OCI-M2 (cell line): ENCODE results near the gene RFTN1.

Experiments
- DNase-seq: peaks from one replicate; lab custom pipeline; 2025; ENCODE audit not compliant: unreplicated experiment; lab: John Stamatoyannopoulos, UW

The RFTN1 gene

DNA sequence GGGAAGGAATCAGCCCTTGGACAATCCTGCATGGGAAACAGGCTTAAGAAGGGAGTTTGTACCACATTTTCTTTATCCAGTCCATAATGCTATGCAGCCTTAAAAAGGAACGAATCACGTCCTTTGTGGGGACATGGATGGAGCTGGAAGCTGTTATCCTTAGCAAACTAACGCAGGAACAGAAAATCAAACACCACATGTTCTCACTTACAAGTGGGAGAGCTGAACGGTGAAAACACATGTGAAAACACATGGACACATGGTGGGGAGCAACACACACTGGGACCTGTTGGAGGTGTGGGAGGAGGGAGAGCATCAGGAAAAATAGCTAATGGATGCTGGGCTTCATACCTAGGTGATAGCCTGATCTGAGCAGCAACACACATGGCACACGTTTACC, 178.2 kb downstream of the RFTN1 start:
- no peak for DNase-seq

DNA sequence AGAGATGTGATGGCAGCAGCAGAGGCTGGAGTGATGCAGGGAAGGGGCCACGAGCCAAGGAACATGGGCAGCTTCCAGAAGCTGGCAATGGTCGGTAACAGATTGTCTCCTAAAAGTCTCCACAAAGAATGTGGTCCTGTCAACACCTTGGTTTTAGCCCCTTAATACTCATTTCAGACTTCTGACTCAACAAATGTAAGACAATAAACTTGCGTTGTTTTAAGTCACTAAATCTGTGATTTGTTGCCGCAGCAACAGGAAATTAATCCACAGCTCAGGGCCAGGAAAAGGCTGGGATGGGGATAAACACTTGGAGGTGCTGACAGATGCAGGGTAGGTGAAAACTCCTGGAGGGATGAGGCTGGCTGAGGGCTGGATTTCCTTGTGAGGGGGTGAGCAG, 178.6 kb downstream of the RFTN1 start:
- no peak for DNase-seq

DNA sequence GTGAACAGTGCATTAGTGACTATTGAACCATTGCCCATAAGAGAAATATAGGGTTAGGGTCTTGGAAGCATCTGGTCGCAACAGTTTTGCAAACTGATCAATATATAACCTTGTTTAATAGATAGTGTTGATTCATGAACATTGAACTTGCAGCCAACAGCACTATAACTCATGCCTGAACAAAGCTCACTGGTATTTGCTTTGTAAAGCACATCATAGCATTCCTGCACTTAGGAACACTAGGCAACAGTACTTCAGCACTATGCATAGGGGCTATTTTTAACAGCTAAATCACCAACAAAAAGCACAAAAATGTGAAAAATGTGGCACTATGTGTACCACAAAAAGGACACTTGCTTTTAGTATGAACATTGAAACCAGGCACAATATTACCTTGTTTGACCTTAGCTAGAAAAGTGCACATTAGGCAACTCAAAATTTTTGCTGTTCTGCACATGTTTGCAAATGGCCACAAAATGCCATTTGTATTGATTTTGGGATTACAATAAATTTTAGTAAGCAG, 180.5 kb downstream of the RFTN1 start:
- DNase-seq, result no peak

DNA sequence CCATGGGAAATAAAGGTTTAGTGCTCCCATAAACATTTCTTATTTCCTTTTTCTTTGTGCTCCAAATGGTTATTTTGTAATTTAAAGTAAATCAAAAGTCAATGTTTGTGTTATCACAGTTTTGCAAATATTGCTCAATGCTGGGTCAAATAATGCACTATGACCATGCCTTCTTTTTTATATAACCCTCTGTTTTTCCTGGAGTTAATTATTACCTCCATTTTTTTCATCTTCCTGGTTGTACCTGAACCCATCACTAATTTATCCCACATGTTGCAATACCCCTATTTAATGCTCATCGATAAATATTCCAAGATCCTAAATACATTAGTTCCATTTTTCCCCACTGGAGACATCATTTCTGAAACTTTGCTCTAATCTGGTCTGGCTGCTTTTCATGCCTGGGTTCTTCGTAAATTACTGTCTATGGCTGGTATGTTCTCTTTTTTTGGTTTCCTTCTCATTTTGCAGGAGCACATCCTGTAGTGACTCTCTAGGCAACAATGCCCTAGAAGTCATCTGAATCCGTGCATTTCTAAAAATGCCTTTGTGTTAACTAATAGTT, 182.1 kb downstream of the RFTN1 start:
- no peak for DNase-seq

DNA sequence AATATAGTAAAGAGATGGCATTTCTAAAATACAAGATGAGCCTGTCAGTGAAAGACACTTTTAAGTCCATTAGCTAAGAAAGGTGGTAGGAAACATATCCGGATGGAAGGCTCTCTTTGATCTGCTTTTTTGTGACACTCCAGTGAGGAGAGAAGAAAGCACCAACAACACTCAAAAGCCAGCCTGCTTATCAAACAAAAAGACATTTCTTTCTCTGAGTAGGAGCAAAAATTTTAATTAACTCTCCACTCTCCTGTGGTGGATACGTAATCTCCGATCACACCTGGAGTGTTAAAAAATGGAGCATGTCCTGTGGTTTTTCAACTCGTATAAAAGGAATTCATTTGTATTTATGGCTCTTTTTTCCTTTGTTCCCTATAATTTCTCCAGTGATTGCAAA, 183.1 kb downstream of the RFTN1 start:
- DNase-seq, result no peak

DNA sequence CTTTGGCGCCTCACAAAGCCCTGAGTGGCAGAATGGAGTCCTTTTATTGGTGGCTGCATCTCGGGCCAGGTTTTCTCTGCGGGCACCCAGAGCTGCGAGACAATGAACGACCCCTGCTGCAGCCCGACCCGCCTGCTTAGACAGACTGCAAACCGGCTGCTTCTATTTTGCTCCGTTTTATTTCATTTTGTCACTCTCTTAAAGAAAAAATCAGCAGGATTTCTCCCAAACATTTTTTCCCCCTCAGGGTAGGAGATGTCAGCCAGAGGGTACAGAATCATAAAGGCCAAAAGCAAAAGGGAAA, 183.7 kb downstream of the RFTN1 start:
- no peak for DNase-seq

DNA sequence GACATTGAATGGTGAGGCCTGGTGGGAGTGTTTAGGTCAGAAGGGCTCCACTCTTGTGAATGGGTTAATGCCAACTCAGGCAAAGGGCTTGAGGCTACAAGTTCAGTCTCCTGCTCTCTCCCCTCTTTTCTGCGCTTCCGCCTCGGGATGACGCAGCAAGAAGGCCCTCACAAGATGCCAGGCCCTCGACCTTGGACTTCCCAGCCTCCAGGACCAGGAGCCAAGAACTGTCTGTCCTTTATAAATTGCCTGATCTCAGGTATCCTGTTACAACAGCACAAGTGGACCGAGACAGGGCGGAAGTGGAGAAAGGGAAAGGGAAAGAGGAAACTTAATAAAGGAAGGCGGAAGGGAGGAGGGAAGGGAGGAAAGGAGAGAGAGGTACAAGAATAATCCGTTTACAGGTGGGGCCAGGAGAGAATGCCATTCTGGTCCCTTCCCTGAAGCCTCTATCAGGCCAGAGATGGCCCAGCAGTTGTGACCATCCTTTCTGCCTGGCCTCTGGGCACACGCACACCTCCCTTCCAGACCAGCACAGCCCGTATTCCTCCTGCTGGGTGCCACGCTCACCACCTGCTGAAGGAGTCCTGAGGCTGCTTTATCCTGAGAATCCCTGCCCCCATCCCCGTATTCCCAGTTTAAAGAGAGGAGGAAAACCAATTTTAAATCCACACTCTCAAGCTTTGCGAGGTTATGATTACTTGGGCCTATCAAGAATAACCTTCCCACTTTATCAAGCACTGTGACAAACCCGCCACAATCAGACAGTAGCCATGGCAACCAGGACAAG, 184.3 kb downstream of the RFTN1 start:
- no peak for DNase-seq

DNA sequence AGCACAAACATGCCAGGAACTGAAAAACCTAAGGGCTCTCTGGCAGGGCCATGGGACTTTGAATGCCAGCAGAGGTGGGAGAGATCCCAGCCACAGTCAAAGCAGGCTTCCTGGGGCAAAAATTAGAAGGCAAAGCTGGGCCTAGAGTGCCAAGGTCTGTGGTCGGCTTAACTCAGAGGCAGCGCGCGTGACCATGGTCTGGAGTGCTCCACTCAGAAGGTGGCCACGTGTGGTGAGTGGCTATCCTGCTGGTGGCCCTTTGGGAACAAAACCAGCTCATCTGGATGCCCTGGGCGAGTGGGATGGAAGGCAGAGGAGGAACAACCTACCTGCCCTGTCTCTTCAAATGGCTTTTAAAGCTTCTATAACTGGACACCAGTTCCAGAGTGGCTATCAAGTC, 185.4 kb downstream of the RFTN1 start:
- DNase-seq, result no peak

DNA sequence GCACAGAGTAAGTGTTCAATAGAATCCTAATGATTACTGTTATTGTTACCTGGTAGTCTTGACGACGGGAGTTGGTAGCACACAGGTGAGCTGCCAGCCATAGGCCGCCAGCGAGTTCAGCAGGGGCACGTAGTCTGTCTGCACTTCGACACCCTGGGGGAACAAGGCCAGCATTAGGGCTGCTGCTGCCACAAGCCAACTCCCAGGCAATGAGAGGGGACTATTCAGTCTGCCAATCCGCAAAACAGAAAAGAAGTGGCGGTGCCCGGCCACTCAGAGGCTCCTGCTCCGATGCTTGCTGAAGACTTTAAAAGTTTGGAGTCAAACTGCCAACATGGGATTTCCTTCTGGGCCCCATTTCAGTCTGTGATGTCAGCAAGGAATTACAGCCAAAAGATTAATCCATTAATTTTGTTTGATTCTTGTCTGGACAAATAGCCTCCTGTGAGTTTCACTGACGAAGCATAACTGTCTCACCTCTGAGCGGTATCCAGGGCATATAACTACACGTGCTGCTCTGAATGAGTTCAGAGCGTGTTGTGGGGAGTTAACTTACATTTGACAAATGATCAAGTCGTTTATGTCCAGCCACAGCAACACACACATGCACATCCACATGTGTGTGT, 186.7 kb downstream of the RFTN1 start:
- DNase-seq, result no peak

DNA sequence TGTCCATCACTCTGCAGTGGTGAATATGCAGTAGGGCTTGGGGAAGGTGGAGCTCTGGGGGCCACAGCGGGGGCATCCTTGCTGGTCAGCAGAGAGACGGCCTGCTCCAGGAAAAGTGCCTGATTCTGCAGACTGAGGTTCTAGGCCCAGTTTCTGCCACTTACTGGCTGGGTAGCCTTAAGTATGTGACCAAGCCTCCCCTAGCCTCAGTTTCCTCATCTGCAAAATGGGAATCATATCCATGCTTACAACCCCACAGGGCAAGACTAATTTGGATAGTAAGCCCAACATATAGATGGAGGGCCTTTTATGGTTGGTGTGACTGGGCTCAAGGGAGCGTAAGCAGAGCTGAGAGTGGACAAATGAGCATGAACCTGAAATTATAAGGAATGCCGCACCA, 187.6 kb downstream of the RFTN1 start:
- DNase-seq, result no peak

DNA sequence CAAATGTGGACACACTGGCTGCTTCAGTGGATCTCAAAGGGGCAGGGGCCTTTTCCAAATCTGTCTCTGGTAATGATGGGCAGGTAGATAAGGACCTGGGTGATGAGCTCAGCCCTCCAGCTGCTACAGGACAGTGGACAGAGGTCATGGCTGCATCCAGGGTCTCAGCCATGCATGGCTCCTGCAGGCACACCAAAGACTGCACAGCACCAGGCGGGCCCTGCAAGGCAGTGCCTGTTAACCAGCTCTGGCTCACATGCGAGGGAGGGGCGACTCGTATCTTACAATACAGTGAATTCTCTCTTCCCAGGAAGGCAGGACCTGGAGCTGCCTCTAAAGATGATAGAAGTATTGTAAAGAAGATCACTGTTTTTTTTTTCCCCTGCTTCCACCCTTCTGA, 189.8 kb downstream of the RFTN1 start:
- no peak for DNase-seq

DNA sequence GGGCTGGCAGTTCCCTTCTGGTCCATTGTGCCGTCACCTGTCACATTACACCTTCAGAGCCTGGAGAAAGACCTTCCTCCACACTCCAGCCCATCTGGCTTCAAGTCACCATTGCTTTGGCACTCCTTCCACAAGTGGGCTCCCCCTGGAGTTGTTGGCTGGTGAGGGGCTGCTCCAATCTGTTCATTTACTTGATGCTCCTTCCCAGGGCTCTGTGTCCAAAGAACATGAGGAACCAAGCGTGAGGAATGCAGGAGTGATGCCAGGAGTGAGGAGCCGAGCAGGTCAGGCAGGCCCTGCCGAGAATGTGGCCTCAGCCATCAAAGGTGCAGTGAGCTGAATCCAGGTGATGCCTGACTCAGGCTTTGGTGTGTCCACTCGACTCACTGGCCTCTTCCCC, 191.3 kb downstream of the RFTN1 start:
- DNase-seq, result no peak

DNA sequence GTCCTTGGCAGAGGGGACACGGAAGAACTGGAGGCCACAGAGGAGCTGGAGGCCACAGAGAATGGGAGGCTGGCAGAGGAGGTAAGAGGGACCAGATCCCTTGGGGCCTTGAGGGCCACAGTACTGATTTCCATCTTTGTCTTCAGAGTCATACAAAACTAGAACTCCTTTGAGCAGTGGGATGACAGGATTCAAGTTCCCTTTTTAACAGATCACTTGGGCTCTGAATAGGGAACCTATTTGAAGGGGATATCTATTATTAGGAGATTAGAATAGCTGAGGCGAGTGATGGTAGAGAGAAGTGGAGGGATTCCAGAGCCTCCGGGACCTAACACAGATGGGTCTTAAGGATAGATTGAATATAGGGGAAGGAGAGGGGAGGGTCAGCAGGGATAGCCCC, 192.8 kb downstream of the RFTN1 start:
- no peak for DNase-seq

DNA sequence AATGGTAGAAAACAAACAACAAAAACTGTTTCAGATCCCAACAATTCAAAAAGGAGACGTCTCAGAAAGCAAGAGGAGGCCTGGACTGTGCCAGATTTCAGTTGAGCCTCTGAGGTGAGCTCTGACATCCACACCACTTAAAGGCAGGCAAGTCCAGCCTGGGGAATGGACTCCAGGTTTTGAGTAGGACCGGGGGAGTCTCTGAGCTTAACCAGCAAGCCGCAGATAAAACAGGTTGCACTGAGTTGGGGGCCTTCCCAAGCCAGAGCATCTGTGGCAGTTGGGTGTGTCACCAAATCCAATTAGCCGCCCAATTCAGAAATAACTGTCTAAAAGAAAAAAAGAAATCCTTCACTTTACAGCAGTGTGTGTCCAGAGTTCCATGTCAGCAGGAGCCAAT, 193.8 kb downstream of the RFTN1 start:
- DNase-seq, result no peak

DNA sequence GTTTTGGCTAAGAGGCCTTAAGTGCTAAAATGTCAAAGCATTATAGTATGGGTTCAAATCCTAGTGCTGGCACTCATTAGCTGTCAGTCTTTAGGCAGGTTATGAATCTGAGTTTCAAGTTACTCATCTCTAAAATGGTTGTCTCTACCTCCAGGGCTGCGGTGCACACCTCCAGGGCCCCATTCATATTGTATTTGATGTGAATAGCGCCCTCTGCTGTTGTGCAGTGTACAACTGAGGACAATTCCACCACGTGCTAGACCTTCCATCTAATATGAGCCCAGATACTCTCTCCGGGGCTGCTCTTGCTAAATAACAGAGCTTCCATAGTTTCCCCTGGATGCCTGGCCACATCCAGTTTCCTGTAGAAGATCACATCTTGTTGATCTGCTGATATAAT, 194.2 kb downstream of the RFTN1 start:
- DNase-seq, result no peak

DNA sequence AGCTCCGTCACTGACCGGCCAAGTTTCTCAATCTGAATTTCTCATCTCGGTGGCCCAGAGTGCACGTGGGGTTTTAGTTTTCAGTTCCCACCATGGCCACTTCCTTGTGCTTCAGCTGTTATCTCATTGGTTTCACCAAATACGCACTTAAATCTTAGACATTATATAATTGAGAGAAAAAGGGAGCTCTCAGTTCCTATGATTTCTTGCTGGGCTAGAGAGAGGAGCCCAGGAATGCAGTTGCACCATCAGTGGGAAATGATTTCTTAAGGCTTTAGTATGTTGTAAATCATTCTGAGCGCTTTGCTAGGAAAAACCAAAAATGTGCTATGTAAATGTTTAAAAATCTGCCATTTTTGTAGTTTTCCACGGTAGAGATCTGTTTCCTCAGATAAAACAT, 195.3 kb downstream of the RFTN1 start:
- DNase-seq, result no peak

DNA sequence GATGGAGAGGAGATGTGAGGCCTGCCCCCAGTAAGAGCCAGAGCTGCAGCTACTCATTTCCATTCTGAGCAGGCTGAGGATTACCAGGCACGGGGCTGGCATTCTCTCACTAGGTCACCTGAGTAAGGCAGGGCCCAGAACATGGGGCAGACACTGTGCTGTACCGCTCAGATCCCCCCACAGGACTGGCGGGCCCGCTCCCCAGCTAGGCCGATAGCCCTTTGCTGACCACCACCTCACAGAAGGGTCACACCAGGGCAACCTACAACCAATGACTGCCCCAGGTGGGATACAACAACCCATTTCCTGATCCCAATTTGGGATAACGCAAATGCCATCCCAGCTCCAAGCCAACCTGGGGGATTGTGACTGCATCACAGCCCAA, 195.9 kb downstream of the RFTN1 start:
- no peak for DNase-seq

DNA sequence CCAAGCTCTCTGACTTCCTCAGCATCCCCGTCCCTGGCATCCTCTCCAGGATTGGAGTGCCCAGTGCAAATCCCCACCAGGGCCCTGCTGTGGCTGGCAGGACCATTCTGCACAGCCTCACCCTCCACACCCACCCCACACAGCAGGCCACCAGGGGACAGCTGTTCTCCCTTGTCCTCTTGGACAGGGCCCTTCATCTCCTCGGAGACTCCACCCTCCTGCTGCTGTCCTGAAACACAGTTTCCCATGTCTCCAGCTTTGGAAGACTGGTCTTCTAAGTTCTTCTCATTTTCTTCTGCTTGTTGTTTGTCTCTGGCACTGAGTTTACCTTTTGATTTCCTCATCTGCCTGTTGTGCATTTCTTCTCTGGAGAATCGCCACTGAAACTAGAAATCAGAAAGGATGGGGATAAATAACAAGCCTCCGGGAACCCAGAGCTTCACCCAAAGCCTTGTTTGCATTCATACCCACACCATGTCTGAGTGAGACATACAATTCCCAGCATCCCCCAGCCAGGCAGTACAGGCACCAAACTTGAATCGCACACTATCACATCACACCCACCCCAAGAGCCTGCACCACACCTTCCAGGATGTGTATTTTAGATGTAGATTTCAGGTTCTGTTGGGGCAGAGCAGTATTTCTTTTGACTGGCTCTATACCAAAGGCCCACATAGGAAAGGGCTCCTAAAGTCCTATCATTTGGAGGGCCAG, 196.5 kb downstream of the RFTN1 start:
- DNase-seq, result no peak

DNA sequence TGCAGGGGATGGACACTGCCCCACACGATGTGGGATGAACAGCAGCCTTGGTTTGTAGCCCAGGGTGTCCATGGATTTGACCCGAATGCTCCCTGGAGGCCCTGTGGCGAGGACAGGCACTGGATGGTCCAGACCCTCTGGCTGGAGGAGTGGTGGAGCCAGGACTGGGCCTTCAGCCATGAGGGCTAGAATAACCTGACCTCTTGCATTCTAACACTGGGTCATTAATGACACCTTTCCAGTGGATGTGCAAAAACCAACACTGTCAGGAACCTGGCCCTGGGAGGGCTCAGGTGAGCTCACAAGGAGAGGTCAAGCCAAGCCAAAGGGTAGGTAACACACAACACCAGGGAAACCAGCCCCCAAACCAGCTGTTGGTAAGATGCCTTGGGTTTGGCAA, 197.1 kb downstream of the RFTN1 start:
- no peak for DNase-seq

DNA sequence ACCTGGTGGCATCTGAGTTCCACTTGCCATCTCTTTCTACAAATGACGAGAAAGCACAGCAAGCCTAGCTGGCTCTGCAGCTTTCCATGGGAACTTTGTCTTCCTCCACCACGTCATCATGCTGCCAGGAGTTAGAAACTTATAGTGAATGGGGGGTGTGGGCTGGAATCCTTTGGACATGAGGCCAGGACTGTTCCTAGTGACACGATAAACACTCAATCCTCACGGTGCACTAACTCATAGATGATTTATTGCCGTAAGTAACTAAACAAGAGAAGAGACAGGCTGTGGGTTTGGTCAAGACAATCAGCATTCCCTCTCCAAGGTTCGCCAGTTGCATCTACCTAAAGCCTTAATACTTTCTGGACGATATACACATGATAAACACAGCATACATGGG, 197.9 kb downstream of the RFTN1 start:
- no peak for DNase-seq

DNA sequence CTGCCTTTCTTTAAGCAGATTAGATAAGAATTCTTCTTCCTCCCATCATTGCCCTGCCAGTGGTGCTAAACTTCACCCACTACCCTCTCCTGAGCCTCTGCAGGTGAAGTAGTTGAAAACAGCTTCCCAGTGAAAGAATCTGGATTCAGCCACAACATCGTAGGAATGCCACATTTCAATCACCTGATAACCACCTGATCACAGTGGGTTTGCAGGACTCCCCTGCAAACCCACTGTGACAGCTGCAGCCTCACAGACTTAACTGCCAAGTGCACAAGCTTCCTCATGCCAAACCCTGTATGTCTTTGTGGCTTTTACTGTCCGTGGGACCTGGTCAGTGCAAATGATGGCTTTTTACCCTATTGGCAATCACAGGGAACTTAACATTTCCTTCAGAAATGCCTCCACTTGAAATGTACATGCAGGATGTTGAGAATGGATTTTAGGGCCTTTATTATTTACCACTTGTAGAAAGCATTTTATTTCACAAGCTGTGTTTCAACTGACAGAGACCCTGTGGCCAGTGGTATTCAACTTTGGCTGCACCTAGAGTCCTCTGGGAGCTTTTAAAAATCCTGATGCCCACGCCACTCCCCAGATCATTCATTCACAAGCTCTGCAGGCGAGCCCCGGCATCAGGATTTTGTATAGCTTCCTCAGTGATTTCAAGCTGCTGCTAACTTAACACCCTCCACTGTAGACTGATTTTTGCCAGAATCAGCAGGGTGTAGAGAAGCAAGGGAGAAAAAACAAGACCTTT, 199.4 kb downstream of the RFTN1 start:
- no peak for DNase-seq
